GM12878 (cell line): ENCODE data around the gene PTGES3L. TPM values are rescaled to one million over a fixed set of nuclear protein-coding genes. Genes with fewer than 3 reads are reported as not detected.

Experiments
- CUX1 ChIP-seq: IDR thresholded peaks from 2 replicates; pipeline ENCODE4 v1.6.1; 2012; ENCODE audit warnings: improper control_type of control experiment, low read depth, low read length; ENCODE audit not compliant: insufficient replicate concordance
- DPF2 ChIP-seq: fragments of 450-650 bp; IDR thresholded peaks from 2 replicates; pipeline ENCODE4 v1.6.1; 2017; ENCODE audit warnings: mild to moderate bottlenecking
- FOS ChIP-seq: IDR thresholded peaks from 3 replicates; pipeline ENCODE4 v1.6.1; 2011; ENCODE audit warnings: borderline replicate concordance; ENCODE audit not compliant: insufficient read length; ENCODE audit errors: extremely low read depth
- IRF4 ChIP-seq: IDR thresholded peaks from 2 replicates; pipeline ENCODE4 v1.6.1; 2011; ENCODE audit warnings: low read depth, low read length
- PAX5 ChIP-seq: IDR thresholded peaks from 2 replicates; pipeline ENCODE4 v1.6.1; 2011; ENCODE audit warnings: low read depth, low read length, borderline replicate concordance
- POLR2A ChIP-seq: IDR thresholded peaks from 2 replicates; pipeline ENCODE4 v1.6.1; 2011; ENCODE audit warnings: low read depth, mild to moderate bottlenecking, low read length
- RAD21 ChIP-seq: IDR thresholded peaks from 2 replicates; pipeline ENCODE4 v1.6.1; 2011; ENCODE audit warnings: mild to moderate bottlenecking, low read depth, low read length, moderate library complexity; ENCODE audit not compliant: insufficient read depth
- RBBP5 ChIP-seq: fragments of 200-600 bp; sonication (generic); conservative IDR thresholded peaks from 2 replicates; pipeline ENCODE4 v1.6.1; 2016
- STAT1 ChIP-seq: fragments of 450-650 bp; conservative IDR thresholded peaks from 2 replicates; pipeline ENCODE4 v1.6.1; 2014; ENCODE audit warnings: antibody characterized with exemption, mild to moderate bottlenecking
- USF2 ChIP-seq: IDR thresholded peaks from 2 replicates; pipeline ENCODE4 v1.6.1; 2011; ENCODE audit warnings: low read depth, low read length, improper control_type of control experiment, borderline replicate concordance
- polyA plus RNA-seq, 11 experiments: library from polyadenylated mRNA; depleted of rRNA in 4 of 11; unstranded in 6 of 11; stranded (reverse) in 5 of 11; fragments of >200 nt; fragmentation: Nextera tagmentation in 4 of 11; fragmentation: Illumina TruSeq in 1 of 11; extraction: Ambion mirVana in 4 of 11; extraction: Trizol in 1 of 11; gene quantifications; 1 replicate in 1 of 11; 2 replicates in 10 of 11; pipeline versions ENCODE4 v1.2.1 to v1.2.3, GENCODE V29; 2011 to 2016; ENCODE audit warnings: inconsistent platforms in 2 of 11, missing spikeins in 2 of 11, low read depth in 1 of 11
- total RNA-seq, 4 experiments: library from RNA; depleted of rRNA in 3 of 4; stranded (reverse); fragments of >200 nt in 3 of 4; fragmentation: Illumina TruSeq in 1 of 4; extraction: Trizol in 1 of 4; gene quantifications; 2 replicates each; pipeline versions ENCODE4 v1.2.1 to v1.2.3, GENCODE V29; 2013 to 2021

Gene PTGES3L
- total and polyA plus RNA-seq, 10 of the 15 experiments (the other 5 are each of a cell fraction or from before 2014, with no cell fraction given) = 0.11 to 2.3 (median 0.98) TPM

- TF ChIP-seq RAD21 (no peak), PAX5 (no peak), RBBP5 (no peak), USF2 (no peak), IRF4 (no peak), FOS (no peak), POLR2A (no peak), CUX1 (no peak), STAT1 (no peak), DPF2 (no peak)
Observed at GRCh38 chr17:42989141-42989540, 9.3 kb upstream of the PTGES3L start (continued).
